Dedifferentiated amniotic fluid mesenchymal stem cell (primary cell): ENCODE results near the gene LYPD8.

Source experiments
- DNase-seq: peaks from one replicate; pipeline ENCODE4 v3.0.0-alpha.2; 2016; ENCODE audit errors: extremely low spot score

Gene LYPD8

DNA sequence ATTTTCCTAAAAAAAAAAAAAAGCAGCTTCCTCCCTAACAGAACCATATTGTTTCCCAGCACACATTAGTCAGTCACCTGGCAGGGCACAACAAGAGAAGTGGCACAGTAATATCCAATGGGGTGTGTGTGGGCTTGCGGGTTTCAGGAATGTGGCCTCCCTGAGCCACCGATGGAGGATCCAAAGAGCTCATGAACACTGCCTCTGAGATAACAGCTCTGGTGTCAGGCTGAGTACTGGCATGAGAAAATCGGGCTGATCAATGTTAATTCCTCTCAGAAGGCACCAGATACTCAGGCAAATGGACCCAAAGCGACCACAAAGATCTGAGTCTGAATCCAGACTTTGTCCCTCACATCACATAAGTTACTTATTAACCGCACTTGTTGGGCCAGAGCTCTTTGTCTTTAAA, 2.2 kb upstream of the LYPD8 start:
- DNase-seq, result no peak

DNA sequence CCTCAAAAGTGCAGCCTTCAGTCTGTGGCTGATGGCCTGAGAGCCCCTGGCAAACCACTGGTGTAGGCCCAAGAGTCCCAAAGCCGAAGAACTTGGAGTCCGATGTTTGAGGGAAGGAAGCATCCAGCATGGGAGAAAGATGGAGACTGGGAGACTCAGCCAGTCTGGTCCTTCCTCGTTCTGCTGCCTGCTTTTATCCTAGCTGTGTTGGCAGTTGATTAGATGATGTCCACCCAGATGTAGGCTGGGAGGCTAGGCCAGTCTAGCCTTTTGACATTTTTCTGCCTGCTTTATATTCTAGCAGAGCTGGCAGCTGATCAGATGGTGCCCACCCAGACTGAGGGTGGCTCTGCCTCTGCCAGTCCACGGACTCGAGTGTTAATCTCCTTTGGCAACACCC, 1.1 kb upstream of the LYPD8 start:
- no peak for DNase-seq

DNA sequence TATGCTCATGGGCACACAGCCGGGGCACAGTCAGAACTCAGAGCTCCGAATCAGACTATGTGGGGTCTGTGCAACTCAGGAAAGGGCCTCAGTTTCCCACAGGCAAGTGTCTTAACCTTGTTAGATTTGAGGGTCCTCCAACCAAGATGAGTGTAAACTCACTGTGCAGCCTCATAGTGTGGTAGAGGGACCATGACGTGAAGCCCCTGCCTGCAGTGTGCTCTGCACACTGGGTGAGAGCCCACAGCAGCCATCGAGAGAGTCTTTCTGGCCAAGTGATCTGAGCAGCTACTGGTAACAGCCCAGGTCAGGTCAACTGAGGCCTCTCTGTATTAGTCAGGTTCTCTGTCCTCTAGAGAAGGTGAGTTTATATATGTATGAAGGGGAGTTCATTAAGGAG, 592 bp upstream of the LYPD8 start:
- DNase-seq, result no peak

DNA sequence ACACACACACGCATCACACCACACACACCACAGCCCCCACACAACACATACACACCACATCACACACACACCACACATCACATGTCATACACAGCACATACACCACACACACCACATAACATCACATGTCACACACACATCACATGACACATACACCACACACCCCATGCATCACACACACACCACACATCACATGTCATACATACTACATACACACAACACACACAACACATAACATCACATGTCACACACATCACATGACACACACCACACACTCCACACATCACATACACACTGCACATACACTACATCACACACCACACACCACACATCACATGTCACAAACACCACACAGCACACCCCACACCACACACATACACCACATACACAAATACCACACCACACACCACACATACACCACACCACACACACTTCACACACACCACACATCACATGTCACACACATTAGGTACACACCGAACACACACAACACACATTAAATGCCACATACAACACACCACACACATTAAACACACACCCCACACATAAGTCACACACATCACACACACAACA, 1.8 kb downstream of the LYPD8 start:
- no peak for DNase-seq

DNA sequence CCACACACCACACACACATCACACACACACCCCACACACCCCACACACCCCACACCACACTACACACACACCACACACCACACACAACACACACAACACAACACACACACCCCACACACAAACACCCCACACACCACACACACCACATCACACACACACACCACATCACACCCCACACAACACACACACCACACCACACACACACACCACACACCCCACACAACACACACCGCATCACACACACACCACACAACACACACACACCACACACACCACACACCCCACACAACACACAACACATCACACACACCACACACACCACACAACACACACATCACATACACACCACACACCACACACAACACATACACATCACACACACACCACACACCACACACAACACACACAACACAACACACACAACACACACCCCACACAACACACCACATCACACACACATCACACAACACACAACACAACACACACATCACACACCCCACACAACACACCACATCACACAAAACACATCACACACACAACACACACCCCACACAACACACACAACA, 2.4 kb downstream of the LYPD8 start:
- no peak for DNase-seq

DNA sequence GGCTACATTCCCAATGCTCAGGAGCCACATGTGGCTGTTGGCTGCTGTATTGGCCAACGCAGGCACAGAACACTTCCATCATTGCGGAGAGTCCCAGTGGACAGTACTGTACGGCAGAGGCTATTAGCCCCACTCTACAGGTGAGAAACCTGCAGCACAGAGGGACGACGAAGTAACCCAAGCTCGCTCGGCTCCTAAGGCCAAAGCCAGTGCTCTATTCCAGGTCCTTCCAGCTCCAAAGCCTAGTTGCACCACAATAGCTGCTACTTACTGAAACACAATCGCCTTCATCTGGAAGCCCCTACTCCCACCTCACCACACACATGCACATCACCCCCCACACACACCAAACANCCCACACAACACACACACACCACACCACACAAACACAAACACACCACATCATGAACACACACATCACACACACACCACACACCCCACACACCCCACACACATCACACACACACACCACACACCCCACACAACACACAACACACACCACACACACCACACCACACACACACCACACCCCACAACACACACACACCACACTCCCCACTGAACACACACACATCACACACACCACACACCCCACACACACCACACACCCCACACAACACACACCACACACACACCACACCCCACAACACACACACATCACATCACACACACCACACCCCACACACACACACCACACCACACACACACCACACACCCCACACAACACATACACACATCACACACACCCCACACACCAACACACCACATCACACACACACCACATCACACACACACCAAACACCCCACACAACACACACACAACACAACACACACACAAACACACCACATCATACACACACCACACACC, 3.2 kb downstream of the LYPD8 start:
- DNase-seq, result no peak

DNA sequence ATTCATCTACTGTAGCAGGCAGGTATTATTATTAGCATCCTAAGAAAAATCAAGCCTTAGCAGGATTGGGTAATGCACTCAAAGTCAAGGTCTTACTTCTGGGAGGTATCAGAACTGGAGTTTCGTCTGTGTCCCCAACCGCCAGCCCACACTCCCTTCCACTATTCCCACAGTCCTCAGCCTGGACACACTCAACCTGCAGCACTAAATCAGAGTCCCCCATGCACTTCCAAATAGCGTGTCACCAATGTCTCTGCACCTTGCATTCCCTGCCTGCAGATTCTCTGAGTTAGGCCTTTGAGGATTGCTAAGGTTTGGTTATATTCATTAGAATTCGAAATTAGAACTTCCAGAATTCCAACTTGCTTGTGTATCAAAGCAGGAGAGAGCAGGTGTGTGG, 3.9 kb downstream of the LYPD8 start:
- DNase-seq, result no peak

DNA sequence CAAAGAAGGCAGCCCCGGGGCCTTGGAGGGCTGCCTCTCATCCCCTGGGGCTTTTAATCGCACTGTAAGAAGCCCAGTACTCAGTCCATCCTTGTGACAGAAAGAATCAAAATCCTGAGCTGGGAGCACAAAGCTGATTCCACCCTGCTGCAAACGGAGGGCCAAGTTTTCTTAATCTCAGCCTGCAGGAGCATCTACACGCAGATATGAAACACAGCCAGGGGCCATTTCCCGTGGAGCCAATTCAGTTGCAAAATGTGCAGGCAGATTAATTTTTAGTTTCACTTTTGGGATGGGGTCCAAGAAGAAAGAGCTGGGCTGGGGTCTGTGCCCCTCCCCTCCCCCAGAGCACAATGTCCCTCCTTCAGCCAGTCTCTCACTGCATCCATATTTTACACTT, 4.4 kb downstream of the LYPD8 start:
- no peak for DNase-seq

DNA sequence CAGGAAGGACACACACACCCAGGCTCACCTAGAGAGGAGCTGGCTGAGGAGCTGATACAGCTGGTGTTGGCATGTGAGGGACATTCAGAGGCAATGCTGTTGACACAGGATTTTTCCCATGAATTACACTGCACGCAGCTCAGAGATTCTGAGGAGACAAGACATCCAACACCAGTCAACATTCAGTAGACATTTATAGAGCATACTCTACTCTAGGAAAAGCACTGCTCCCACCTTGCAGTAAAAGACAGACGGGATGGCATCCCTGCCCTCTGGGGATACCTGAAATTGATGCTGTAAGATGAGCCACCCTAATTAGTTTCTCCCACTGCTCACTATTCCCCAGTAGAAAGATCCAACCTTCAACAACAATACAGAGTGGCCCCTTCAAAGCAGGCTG, 5.1 kb downstream of the LYPD8 start:
- DNase-seq, result no peak

DNA sequence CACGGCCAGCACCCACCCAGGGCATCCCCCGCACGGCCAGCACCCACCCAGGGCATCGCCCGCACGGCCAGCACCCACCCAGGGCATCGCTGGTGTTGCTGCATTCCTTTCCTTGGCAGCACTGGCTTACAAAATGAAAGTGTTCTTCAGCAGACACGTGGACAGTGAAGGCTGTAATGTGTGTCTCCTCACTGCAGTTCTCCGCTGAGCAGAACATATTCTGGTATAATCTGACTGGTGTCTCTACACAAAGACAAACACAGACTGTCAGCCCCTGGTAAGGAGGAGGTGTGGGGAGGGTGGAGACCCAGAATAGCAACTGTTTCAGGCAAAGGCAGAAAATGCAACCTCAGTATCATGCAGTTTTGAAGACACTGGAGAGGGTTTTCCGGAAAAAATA, 7.3 kb downstream of the LYPD8 start:
- no peak for DNase-seq

DNA sequence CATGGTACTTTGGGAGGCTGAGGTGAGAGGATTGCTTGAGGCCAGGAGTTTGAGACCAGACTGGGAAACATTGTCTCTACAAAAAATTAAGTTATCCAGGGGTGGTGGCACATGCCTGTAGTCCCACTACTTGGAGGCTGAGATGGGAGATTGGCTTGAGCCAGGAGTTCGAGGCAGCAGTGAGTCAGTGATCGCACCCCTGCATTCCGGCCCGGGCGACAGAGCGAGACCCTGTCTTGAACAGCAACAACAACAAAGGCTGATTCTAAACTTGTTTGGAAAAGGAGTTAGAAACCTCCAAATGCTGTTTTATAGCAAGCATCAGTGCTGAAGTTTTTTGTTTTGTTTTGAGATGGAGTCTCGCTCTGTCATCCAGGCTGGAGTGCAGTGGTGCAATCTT, 14.7 kb downstream of the LYPD8 start:
- no peak for DNase-seq

DNA sequence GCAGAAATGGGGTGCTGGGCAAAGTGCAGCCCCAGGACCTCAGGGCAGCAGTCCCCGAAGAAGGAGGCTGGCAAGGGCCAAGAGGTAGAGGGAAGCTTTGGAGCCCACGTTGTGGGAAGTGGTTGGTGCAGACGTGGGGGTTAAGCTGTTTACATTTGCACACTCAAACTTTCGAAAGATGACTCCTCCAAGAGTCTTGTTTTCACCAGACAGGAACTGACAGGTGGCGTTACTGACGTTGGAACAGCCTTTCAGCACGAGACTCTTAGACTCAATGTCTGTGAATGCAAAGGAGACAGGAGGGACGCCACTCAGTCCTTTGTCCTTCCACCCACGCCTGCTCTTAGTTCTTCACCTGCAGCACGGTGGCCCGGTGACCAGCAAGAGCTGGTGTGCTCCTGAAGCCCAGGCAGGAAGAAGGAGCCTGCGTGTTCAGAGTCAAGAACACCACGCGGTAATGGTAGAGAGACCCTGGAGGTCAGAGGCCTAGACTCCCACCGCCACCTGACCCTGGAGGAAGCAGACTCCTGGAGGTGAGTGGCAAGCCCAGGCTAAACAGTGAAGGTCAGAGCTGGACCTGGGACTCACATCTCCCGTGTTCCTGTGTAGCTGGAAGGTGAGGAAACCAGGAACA, 15.9 kb downstream of the LYPD8 start:
- no peak for DNase-seq

DNA sequence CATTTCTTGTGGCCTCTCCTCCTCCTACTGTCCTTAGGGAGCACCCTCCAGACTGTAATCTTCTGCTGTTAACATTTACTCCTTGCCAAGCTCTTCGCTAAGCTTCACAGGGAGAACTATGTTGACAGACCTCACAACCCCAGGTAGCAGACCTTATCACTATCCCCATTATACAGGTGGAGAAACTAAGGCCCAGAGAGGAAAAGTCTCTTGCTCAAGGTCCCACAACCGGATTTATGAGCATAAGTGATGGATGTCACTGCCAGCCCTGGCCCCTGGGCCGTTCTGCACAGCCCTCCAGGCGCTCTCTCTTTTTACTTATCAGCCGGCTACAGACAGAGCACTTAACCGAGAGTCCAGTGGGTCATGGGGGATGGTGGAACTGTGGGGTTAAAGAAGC, 18.1 kb downstream of the LYPD8 start:
- DNase-seq, result no peak

DNA sequence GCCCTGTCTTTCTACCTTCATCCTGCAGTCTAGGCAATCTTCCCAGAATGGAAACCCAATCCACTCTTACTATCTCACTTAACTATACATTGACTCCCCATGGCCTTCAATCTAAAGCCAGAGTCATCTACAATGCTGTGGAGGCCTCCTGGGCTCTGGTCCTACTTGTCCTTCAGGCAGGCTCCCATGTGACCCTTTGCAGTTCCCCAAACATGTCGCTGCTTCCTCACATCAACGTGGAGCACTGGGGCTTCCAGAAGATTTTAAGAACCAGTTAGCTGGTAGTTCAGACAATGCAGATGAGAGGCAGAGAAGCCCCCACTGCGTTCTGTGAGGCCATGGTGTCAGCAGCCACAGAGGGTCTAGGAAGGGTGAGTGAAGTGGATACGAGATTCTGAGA, 18.6 kb downstream of the LYPD8 start:
- DNase-seq, result no peak

DNA sequence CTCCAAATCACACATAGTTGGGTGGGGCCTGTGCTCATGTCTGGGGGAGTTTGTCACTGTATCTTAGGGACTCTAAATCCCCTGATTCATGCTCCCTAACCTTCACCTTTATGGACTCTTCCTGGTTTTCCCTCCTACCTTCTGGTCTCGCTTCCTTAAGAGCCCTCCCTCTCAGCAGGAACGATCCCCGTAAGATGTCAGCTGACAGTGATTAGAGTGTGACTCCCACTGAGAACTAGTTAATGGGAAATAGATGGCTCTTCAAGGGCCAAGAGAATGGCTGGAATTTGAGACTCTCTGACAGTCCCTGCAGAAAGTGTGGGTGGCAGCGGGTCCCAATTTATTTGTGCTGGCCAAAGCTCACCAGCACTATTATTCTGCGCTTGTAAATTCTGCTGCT, 22.0 kb downstream of the LYPD8 start:
- DNase-seq, result no peak

DNA sequence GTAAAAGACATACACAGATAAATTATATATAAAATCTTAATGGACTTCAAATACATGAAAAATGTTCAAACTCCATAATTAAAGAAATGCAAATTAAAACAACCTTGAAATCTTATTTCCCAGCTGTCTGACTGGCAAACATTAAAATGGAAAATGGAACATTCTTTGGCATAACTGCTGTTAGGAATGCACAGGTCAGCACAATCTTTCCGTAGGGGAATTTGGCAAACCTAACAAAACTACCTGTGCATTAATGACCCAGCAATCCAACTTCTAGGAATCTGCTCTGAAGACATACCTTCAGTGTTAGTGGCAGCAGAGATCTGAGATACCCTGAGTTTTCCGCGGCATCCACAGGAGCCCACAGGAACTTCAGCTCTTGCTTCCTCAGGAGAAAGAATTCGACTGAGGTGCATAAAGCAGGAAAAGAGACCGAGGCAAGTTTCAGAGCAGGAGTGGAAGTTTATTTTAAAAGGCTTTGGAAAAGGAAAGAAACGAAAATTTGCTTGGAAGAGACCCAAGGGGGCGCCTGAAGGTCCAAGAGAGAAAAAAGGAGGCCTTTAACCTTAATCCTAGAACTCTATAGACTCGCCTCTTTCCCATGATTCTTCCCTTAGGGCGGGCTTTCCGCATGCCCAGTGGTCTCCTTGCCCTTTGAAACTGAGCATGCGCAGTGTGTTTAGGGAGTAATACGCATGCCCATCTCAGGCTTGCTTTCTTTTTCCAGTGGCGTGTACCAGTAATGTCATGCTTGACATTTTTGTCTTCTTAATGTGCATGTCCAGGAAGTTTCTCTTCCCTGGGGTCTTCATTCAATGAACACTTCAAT, 24.8 kb downstream of the LYPD8 start:
- no peak for DNase-seq

DNA sequence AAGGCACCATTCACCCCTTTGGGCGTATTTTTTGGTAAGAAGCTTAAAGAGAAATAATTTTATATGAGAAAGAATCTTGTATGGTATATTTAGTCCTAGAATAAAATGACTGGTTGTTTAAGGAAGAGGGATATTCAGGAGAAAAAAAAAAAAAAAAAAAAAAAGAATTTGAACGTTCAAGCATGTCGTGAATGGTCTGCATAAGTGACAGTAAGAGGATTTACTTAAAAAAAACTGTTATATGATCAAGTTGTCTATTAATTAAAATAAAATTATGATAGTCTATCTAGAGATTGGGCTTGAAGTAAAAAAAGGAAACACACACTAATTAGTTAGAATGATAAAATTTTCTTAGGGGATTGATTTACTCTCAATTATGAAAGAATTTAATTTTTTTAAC, 41.3 kb downstream of the LYPD8 start:
- DNase-seq, result no peak

DNA sequence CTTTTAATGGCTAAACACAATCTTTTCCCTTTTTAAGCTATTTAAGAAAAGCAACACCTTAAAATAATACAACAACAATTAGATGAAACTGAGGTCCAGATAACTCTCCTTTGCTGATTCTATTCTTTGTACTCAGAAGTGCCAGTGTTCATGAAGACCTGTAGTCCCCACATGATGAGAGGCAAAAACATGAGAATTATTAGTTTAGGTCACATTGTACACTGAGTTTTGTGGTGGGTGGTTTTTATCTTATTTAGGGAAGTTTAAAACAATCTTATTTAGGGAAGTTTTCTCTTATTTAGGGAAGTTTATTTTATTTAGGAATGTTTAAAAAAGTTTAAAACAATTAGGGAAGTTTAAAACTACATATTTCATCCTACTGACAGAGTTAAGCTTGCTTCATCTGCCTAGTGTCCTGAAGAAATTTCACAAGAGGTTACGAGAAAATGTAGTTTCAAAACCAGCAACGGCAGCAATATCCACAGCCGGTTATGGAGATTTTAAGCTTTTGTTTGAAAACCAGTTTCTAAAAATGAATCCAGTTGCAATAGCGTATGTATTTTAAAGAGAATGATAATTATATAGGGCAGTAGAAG, 45.2 kb downstream of the LYPD8 start:
- DNase-seq, result no peak

DNA sequence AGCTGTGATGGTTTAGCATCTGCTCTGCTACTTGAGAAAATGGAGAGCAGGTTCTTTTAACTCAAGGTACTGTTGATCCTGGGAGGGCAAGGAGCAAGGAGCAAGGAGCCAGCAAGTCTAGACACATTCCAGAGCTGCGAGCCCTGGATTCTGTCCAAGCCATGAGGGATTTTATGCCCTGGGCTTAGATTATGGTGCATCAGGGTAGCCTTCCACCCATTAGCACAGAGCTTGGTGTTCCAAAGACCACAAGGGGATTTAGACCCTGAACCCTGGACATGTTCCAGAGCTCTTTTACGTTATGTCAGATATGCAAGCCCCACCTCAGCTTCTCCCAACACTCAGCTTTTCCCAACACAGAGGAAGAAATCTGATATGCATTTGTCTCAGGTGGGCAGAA, 51.0 kb downstream of the LYPD8 start:
- DNase-seq, result no peak

DNA sequence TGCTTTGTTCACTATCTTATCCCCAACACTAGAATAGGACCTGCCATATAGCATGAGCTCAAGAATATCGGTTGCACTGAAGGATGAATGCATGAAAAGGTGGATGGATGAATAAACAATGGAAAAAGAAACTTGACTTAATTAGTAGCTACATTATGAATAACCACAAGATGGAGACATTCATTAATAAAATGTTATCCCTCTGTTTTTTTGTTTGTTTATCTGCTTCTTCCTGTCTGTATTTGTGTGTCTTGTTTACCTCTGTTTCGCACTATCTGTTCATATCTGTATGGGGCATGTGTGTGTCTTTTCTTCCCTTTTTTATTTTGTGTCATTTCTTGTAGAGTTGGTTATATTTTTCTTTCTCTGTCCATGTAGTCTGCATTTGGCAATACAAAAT, 51.9 kb downstream of the LYPD8 start:
- no peak for DNase-seq

DNA sequence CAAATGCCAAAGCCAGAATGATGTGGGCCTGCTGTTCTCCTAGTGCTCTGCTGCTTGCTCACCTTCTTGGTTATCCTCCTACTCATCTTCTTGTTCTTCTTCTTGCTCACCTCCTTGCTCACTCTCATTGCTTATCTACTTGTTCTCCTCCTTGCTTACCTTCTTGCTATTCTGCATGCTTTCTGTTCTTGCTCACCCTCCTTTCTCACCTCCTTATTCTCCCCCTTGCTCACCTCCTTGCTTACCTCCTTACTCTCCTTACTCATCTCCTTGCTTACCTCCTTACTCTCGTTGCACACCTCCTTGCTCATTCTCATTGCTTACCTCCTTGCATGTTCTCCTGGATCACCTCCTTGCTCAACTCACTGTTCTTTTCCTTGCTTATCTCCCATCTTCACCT, 52.8 kb downstream of the LYPD8 start, which contains the start of gene OR14I1:
TSS of gene OR14I1 (minus strand) at position 53 of the 400 bp plus-strand sequence.
- DNase-seq, result no peak

DNA sequence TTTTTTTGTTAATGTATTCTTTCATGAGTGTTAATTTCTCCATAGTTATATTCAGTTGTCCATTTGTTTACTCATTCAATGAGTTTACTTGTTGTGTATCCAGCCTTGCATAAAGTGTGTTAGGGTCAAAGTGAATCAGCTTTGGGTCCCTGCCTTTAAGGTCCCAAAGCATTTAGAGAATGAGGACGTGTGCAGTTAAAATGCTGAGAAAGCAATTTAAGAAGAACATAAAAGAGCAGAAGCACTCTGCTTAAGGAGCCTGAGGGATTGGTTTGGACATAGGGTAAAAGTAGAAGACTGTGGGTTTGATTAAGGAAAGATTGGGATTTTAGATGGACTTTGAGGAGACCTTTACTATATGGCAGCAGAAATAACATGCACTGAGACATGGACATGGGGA, 56.5 kb downstream of the LYPD8 start:
- no peak for DNase-seq
